Measurements from ENCODE around the gene RPS8.
A peak's percentile ranks its signal among the peaks of the same experiment; 100 is the strongest.

The RPS8 gene

GRCh38 chr1:44826375-44827196 lies 51.2 kb downstream of the RPS8 start (continued):
- TF ChIP-seq ZNF692 (tag by site-specific recombination; IDR thresholded peaks at IDR 0.05): no peak
- TF ChIP-seq ZNF501 (tag by site-specific recombination; IDR thresholded peaks at IDR 0.05): no peak
- TF ChIP-seq ZNF449 (tag by site-specific recombination; IDR thresholded peaks at IDR 0.05): no peak
- TF ChIP-seq ZNF830 (tag by site-specific recombination; IDR thresholded peaks at IDR 0.05; ENCODE audit: low read depth): no peak
- no peak for TF ChIP-seq HIC1 (tag by site-specific recombination; IDR thresholded peaks at IDR 0.05)
- TF ChIP-seq ZNF677 (tag by site-specific recombination; IDR thresholded peaks at IDR 0.05): no peak
- no peak for TF ChIP-seq ZNF341 (tag by site-specific recombination; IDR thresholded peaks at IDR 0.05; ENCODE audit: low read depth)
- TF ChIP-seq EGR2 (tag by site-specific recombination; IDR thresholded peaks at IDR 0.05; ENCODE audit: low read depth): peak; percentile 62
- TF ChIP-seq GLIS1 (tag by site-specific recombination; IDR thresholded peaks at IDR 0.05): peak; percentile 90
- no peak for TF ChIP-seq ZBTB49 (tag by site-specific recombination; IDR thresholded peaks at IDR 0.05; ENCODE audit: low read depth)
- TF ChIP-seq ZNF701 (tag by site-specific recombination; IDR thresholded peaks at IDR 0.05): no peak
- no peak for TF ChIP-seq ZNF362 (tag by site-specific recombination; IDR thresholded peaks at IDR 0.05)
- no peak for TF ChIP-seq BCL6B (tag by site-specific recombination; IDR thresholded peaks at IDR 0.05)
- TF ChIP-seq ZNF354C (tag by site-specific recombination; IDR thresholded peaks at IDR 0.05; ENCODE audit: borderline replicate concordance, low read depth): no peak
- no peak for TF ChIP-seq KLF8 (tag by site-specific recombination; IDR thresholded peaks at IDR 0.05)
- TF ChIP-seq ZNF654 (tag by site-specific recombination; IDR thresholded peaks at IDR 0.05; ENCODE audit: low read depth): no peak
- TF ChIP-seq ZNF211 (tag by site-specific recombination; IDR thresholded peaks at IDR 0.05; ENCODE audit: low read depth): no peak
- TF ChIP-seq PATZ1 (tag by site-specific recombination; IDR thresholded peaks at IDR 0.05): 0 out of 2 replicates have a peak, but pooled peaks have one; percentile 29
- no peak for TF ChIP-seq ZNF610 (tag by site-specific recombination; IDR thresholded peaks at IDR 0.05; ENCODE audit: borderline replicate concordance)
- peak; percentile 63 for TF ChIP-seq ZIC2 (tag by site-specific recombination; IDR thresholded peaks at IDR 0.05)
- TF ChIP-seq ZNF324 (tag by site-specific recombination; IDR thresholded peaks at IDR 0.05): no peak
- TF ChIP-seq IKZF3 (tag by site-specific recombination; IDR thresholded peaks at IDR 0.05): no peak
- TF ChIP-seq ZNF140 (tag by site-specific recombination; IDR thresholded peaks at IDR 0.05): no peak
- no peak; the same call in 1 of the 2 replicates for TF ChIP-seq SP2 (tag by site-specific recombination; IDR thresholded peaks at IDR 0.05)
- TF ChIP-seq REPIN1 (tag by site-specific recombination; IDR thresholded peaks at IDR 0.05; ENCODE audit: low read depth): no peak
- no peak for TF ChIP-seq KLF16 (tag by site-specific recombination; IDR thresholded peaks at IDR 0.05)

All from HEK293 (cell line).